Glomerular visceral epithelial cell (primary cell): Measurements from ENCODE around the gene PRPF39.
"Not testable (repeated sequence)": the region's sequence is repeated elsewhere in the genome, so short reads cannot be mapped to it uniquely, and the experiment has no call there.

ENCODE experiments used
- DNase-seq: peaks from one replicate; pipeline ENCODE4 v3.0.0-alpha.2; 2016; ENCODE audit errors: extremely low spot score

Gene PRPF39

GRCh38 chr14:45140661-45141187 lies 56.8 kb downstream of the PRPF39 start:
- no peak for DNase-seq

- DNase-seq, result not testable (repeated sequence)
Observed at GRCh38 chr14:45142083-45142482, 58.2 kb downstream of the PRPF39 start.

- DNase-seq, result no peak
Observed at GRCh38 chr14:45144658-45145057, 60.7 kb downstream of the PRPF39 start.

- no peak for DNase-seq
Observed at GRCh38 chr14:45145214-45145613, 61.3 kb downstream of the PRPF39 start.

GRCh38 chr14:45149602-45150001 lies 65.7 kb downstream of the PRPF39 start:
- DNase-seq, result no peak

GRCh38 chr14:45150386-45150890 lies 66.5 kb downstream of the PRPF39 start:
- DNase-seq, result no peak

- DNase-seq, result no peak
Observed at GRCh38 chr14:45156067-45156466, 72.2 kb downstream of the PRPF39 start.
